Right renal pelvis (tissue), 4 donors: ENCODE data around the gene SLC38A3. TPM values are rescaled to one million over a fixed set of nuclear protein-coding genes. Genes with fewer than 3 reads are reported as not detected.

Experiments used
- DNase-seq, 4 donors: peaks; one replicate each; pipeline ENCODE4 v3.0.0-alpha.2; 2013; ENCODE audit warnings: low read depth in 4 of 4, low spot score in 3 of 4, missing footprints in 1 of 4
- polyA plus RNA-seq, 4 donors: library from polyadenylated mRNA; unstranded; fragments of 120-200 nt; gene quantifications; one replicate each; pipeline ENCODE4 v1.2.1, GENCODE V29; 2013; ENCODE audit not compliant: insufficient read length in 4 of 4

SLC38A3 gene
- polyA plus RNA-seq, 4 donors, result 5.0 to 9.6 (median 6.6) TPM

DNA sequence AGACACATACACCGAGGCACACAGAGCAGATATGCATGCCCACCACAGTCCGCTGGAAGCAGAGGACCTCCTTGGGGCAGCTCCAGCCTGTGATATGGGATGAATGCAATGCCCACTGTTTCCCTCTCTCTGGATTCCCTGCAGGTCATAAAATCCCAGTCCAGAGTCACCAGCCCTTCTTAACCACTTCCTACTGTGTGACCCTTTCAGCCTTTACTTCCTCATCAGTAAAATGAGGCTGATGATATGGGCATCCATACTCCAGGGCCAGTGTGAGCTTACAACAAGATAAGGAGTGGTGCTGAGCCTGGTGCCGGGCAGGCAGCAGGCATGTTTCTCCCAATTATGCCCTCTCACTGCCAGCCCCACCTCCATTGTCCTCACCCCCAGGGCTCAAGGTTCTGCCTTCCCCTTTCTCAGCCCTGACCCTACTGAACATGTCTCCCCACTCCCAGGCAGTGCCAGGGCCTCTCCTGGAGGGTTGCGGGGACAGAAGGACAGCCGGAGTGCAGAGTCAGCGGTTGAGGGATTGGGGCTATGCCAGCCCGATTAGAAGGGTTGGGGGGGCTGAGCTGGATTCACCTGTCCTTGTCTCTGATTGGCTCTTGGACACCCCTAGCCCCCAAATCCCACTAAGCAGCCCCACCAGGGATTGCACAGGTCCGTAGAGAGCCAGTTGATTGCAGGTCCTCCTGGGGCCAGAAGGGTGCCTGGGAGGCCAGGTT, 14.0 kb upstream of the SLC38A3 start, which contains the start of gene GNAT1:
TSS of gene GNAT1 (plus strand) at position 675 of the 725 bp plus-strand sequence. CDS start 116 bp downstream, outside the sequence.
- DNase-seq, result no peak

DNA sequence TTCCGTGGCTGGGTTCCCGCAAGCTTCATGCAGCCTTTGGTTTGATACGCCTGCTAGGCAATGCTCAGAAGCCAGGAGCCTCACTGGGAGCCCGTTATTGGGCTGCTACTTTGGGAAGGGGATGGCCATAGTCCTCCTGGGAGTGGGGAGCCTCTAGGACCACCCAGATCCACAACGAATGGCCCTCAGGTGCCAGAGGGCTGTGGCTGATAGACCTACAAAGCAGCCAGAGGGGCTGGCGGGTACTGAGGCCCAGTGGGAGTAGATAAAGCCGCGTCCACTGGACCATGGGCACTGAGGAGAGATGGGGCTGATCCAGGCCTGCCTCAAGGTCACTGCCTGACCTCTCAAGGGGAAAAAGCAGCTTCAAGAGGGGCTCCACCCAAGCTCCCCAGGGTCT, 12.9 kb upstream of the SLC38A3 start:
- no peak for DNase-seq

DNA sequence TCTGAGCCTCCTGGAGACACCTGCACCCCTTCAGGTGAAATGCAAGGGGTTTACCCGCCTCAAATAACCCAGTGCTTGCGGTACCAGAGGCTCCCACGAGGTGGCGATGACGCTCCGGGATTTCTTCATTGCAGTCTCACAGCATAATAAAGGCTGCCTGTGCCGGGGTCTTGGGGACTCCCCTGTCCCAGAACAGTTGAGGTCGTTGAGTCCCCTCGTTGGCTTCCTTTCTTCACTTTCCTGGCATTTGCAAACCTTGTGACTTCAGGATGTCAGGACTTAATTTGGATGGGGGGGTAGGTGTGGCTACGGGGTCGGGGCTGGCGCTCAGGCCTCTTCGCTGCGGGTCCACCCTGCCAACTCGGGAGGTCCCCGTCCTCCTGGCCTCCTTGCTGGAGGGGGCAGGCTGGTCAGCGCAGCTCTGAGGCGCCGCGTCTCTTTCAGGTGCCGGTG, 12.4 kb upstream of the SLC38A3 start:
- DNase-seq, result peak; percentile 54 to 70 (median 59)

DNA sequence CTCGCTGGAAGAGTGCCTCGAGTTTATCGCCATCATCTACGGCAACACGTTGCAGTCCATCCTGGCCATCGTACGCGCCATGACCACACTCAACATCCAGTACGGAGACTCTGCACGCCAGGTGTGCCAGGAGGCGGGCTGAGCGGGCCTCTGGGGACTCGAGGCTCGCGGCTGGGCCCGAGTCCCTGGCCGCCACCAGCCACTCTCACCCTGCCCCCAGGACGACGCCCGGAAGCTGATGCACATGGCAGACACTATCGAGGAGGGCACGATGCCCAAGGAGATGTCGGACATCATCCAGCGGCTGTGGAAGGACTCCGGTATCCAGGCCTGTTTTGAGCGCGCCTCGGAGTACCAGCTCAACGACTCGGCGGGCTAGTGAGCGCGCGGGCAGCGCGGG, 11.8 kb upstream of the SLC38A3 start:
- DNase-seq, result no peak

DNA sequence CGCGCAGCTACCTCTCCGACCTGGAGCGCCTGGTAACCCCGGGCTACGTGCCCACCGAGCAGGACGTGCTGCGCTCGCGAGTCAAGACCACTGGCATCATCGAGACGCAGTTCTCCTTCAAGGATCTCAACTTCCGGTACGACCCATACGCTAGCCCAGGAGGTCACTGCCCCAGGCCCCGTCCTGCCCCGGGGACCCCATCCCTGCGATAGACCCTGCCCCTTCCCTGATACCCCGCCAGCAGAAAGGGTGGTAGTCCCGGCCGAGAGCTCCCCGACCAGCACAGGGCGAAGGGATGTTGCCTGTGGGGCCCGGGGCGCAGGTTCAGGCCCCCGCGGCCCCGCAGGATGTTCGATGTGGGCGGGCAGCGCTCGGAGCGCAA, 11.3 kb upstream of the SLC38A3 start:
- no peak for DNase-seq

DNA sequence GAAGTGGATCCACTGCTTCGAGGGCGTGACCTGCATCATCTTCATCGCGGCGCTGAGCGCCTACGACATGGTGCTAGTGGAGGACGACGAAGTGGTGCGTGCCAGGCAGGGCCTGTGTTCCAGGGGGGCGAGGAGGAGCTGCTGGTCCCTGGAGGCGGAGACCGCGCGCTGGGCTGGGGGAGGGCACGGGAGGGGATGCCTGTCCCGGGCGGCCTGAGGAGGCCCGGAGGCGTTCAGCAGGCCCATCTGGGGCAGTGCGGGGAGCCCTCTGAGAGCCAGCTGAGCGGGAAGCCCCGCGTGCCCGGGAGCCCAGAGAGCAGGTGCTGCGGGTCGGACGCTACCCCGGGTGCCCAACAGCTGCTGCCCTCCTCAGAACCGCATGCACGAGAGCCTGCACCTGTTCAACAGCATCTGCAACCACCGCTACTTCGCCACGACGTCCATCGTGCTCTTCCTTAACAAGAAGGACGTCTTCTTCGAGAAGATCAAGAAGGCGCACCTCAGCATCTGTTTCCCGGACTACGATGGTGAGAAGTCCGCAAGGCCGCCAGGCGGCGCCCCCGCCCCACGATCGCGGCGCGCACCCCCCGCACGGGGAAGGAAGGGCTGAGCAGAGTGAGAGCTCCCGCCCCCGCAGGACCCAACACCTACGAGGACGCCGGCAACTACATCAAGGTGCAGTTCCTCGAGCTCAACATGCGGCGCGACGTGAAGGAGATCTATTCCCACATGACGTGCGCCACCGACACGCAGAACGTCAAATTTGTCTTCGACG, 10.8 kb upstream of the SLC38A3 start:
- DNase-seq, result peak in 1 of 4 donors; percentile 44

DNA sequence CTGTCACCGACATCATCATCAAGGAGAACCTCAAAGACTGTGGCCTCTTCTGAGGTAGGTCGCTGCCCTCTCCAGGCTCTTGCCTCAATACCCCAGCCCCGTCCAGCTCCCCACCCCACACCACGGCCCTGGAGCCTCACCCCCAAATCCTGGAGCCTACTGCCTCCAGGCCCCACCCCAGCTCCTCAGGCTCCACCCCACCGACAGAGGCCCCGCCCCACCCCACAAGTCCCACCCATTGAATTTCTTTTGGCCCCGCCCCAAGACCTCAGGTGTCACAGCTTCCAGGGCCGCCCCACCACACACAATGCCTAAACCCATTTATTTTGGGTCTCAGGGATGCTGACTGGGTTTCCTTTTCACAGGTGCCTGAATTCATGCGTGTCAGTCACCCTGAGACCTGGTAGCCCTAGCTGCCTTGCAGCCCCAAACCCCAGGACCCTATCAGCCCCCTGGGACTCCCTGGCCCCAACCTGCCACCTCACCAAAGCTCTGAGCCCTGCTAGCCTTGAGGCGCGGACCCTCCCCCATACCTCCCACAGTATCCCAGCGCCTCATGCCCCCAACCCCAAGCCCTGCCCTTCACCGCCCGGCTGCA, 10.1 kb upstream of the SLC38A3 start:
- no peak for DNase-seq

DNA sequence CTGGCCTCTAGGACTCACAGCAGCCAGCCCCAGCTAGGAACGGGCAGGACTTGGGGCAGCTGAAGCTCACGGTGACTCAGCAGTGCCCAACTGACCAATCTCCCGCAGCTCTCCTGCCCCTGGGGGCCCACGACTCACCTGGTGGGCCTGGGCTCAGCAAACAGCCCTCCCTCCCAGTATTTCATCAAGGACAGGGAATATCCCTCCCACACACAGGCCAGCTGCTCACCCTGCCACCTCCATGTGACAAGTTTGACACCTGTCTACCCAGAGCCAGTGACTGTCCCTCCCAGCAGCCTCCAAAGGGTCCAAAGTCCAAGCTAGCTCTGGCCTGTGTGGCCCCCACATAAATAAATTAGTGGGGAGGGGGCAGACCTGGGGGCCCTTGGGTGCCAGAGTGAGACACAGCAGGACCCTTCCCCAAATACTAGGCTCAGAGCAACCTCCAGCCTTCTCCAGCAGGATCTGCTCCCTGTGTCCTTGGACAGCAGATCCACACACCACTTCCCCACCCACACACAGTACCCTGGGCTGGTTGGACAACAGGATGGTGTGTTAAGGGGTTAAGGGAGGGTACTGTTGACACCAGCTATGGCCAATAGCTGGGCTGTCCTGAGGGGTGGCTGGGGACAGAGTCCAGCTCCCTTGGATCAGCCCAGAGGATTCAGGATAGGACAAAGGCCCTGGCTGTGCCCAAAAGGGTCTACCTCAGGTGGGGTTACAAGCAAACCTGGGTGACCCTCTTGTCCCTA, 9.4 kb upstream of the SLC38A3 start:
- no peak for DNase-seq

DNA sequence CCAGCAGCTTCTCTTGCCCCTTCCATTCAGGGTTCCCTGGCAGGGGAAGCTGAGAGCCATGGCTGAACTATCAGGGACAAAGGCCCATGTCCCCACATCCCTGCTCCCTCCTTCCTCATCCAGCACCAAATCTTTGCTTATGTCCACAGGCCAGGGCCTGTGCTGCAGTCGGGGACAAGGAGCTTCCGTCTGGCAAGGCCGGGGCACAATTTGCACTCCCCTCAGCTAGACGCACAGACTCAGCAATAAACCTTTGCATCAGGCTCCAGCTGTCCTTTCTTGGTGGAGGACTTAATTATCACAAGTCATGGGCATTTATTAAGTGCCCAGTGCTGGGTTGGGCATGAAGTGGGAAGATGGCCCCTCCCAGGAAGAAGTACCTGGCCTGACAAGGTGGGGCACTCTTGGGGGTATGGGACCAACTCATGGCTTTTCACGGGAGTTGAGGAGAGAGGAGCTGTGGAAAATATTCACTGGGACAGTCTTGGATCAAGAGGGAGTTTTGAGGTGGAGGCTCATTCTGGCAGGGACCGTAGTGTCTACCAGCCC, 8.7 kb upstream of the SLC38A3 start:
- no peak for DNase-seq

DNA sequence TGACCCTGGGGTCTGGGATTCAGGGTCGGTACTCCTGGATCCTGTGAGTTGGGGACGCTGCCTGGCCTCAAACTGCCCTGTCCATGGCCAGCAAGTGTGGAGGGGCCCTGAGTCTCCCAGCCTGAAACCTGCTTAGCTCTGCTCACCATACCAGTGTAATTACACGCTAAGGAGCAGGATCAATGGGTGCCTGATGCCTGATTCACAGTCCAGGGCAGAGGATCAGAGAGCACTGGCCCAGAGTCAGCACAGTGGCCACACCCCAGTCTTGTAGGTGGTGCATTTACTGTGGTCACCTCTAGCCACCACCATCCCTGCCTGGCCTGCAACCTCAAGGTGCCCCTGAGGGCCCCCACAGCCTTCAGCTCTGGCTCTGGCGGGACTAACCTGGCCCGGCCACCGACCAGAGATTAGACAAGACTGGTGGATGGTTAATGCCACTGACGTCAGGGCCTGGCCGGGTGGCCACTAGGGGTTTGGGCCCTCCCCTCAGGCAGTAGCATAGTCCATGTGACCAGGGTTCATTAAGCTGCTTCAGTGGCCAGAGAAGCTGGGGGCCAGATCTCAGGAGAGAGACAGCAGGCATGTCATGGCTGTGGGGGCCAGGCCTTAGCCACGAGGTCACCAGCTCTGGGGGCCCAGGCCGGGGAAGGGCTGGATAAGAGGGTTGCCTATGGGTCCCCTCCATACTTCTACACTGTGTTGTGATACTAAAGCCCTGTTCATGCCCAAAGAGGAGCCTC, 3.3 kb upstream of the SLC38A3 start:
- no peak for DNase-seq

DNA sequence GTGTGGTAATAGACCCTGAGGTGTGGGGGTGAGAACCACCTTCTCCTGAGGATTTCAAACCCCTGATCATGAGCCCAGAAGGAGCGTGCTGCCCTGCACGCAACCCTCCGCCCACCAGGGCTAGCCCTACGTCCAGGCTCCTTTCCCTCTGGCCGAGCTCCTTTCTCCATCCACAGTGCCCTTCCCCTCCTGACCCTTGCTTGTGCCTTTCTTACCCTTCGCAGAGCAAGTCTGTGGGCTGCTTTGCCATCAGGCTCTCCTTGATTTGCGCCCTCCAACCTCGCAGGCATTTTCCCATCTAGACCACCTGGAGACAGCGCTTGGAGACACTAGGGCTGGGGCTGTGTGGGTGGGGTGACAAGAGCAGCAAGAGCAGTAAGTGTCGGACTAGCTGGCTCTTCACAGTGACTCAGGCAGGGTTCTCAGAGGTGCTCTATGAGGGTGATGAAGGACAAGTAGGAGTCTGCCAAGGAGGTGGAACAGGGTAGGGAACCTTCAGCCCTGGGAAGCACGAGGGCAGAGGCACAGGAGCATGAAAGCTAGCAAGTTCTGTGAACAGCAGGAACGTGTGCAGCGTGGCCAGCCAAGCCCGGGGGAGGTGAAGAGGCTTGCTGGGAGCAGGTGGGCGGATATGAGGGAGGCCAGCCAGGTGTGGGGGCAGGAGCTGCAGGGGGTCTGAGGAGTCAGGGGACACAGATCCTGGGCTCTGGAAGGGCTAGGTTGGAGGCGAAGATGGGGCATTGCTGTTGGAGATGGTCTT, 2.5 kb upstream of the SLC38A3 start:
- DNase-seq, result no peak

DNA sequence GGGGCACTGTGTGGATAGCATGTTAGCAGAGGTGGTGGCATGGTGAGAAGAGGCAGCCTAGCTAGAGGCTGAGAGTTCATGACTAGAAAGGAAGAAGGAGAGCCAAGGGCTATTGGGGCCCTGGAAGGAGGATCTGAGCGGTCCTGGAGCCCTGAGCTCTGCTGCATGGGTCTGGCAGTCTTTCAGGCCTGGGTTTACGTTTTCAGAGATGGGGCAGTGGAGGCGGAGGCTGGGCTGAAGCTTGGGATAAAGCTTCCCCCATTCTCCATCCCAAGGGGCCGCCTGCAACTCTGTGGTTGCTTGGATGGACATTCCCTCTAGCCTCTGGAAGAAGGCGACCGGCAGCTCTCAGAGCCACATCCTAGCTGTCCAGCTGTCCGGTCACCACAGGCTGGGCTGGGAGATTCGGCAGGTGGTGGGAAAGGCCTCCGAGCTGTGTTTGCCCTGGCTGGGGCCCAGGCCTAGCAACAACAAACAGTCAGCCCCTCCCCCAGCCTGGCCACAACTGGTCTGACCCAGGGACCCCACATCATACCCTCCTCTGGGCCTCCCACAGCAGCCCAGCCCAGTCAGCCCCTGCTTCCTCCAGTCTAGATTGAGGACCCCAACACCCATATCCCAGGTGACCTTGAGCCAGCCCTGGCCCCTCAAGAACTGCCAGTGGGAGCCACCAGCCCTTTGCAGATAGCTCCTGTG, 1.8 kb upstream of the SLC38A3 start:
- no peak for DNase-seq

DNA sequence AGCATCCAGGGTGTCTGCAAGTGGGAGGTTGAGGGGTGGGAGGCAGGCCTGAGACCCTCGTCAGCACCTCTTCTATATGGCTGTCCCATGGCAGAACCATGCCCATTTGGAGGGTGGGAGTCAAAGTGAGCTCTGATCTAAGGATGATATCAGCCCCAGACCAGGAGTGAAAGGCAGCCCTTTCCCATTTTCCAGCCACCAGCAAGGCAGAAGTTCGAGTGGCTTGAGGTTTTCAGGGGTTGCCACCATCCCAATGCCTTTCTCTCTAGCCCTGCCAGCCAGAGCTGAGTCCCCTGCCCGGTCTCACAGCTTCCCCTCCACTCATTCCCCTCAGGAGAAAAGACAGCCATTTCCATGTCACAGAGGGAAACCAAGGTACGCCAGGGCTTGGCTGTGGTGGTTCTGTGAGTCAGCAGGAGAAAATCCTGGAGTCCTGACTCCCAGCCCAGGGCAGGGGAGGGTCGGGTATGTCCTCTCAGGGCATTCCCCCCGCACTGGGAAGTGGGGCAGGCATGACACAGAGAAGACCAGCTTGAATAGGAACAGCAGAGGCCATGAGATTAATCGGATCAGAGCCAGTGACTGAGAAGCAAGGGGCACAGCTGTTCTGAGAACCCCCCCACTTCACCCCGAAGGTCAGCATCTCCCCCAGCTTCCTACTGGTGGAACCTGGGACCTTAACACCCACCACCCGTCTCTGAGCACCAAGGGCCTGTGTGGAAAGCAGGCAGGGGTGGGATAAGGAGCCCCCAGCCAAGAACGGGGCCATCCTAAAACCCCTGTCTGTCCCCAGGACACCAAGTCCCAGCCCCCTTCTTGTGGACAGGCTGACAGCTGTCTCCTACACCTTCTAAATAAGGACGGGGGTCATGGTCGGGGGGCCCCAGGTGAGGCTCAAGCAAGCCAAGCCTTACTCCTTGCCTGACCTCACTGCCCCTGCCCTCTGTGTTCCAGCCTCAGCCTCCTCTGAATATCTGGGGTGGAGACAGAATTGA, 965 bp upstream of the SLC38A3 start:
- DNase-seq, result no peak

DNA sequence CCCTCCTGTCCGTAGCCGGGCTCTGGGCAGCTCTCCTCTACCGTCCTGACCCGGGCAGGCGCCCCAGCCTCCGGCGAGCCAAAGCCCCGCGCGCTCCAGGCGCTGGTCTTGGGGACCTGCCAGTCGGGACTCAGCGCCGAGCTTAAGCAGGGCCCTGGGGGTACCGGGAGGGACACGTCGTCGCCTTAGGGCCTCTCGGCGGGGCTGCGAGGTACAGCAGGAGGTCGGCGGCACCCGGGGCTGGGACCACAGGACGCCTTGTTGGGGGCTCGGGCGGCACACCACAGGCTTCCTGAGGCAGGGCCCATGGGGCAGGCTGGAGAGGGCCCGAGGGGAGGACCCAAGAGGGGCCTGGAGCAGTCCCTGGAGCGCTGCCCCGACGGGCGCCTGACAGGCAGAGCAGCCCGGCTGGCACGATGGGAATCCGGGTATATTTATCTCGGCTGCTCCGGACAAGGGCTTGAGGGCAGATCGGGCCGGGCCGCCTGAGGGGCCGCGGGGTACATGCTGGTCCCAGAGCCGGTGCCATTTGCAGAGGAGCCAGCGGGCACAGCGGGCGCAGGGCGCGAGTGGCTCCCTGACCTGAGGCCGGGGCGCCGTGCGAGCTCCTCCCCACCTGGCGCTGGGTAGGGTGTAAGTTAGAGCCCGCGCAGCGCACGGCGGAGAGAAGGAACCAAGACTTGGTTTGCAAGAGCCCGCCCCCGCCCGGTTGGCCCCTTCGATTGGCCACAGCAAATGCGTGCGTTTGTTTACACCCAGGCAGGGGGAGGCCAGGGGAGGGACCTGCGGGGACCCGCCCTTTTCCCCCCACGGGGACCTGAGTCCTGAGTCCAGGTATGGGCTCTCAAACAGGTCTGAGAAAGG, 574 bp downstream of the SLC38A3 start:
- DNase-seq, result no peak

DNA sequence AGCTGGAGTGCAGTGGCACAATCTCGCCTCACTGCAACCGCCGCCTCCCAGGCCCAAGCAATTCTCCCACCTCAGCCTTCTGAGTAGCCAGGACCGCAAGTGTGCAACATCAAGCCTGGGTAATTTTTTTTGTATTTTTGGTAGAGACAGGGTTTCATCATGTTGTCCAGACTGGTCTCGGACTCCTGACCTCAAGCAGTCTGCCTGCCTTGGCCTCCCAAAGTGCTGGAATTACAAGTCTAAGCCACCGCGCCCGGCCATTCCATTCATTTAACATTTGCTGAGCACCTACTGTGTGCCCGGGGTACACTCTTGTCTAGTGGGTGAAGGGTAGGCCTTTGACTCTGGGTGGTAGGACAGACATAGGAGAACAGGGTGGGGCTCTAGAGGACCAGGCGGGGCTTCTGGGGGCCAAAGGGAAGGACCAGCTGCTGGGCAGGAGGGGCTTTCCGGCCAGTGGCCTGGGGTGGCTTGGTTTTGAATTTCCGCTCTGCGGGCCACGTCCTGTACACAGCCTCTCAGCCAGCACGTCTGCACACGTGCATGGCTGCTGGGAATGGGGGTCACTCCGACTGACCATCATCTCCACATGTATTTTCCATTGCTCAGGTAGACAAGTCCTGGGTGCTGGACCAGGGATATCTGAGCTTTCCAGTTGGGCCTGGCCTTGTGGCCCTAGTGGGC, 2.4 kb downstream of the SLC38A3 start:
- no peak for DNase-seq
